Keratinocyte (primary cell): Measurements from ENCODE around the gene P4HB.
"Not testable (repeated sequence)": the region's sequence is repeated elsewhere in the genome, so short reads cannot be mapped to it uniquely, and the experiment has no call there.

ENCODE experiments used
- EZH2 ChIP-seq: IDR thresholded peaks from one replicate; pipeline ENCODE4 v1.6.1; 2012; ENCODE audit warnings: inconsistent platforms, mild to moderate bottlenecking, low read length, moderate library complexity
- TF ChIP-seq, protein P1 (sequence below), 3 experiments: IDR thresholded peaks in 1 of 3; conservative IDR thresholded peaks in 1 of 3; optimal IDR thresholded peaks in 1 of 3; 2 replicates in 2 of 3; 3 replicates in 1 of 3; pipeline versions ENCODE3 to v1.5.1; 2011; ENCODE audit warnings: low read length in 3 of 3, mild to moderate bottlenecking in 3 of 3, moderate library complexity in 2 of 3, control low read depth in 1 of 3, inconsistent platforms in 1 of 3; ENCODE audit not compliant: insufficient read depth in 2 of 3; ENCODE audit errors: extremely low read depth in 1 of 3

DNA sequence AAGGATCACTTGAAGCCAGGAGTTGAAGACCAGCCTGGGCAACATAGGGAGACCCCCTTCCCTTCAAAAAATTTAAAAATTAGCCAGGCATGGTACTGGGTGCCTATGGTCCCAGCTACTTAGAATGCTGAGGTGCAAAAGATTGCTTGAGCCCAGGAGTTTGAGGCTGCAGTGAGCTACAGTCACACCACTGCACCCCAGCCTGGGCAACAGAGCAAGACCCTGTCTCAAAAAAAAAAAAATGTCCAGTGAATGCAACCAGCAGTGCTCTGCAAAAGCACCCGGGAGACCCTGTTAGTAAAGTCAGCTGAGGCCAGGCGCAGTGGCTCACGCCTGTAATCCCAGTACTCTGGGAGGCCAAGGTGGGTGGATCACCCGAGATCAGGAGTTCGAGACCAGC is 20.3 kb downstream of the P4HB start:
- TF ChIP-seq, protein P1, sequence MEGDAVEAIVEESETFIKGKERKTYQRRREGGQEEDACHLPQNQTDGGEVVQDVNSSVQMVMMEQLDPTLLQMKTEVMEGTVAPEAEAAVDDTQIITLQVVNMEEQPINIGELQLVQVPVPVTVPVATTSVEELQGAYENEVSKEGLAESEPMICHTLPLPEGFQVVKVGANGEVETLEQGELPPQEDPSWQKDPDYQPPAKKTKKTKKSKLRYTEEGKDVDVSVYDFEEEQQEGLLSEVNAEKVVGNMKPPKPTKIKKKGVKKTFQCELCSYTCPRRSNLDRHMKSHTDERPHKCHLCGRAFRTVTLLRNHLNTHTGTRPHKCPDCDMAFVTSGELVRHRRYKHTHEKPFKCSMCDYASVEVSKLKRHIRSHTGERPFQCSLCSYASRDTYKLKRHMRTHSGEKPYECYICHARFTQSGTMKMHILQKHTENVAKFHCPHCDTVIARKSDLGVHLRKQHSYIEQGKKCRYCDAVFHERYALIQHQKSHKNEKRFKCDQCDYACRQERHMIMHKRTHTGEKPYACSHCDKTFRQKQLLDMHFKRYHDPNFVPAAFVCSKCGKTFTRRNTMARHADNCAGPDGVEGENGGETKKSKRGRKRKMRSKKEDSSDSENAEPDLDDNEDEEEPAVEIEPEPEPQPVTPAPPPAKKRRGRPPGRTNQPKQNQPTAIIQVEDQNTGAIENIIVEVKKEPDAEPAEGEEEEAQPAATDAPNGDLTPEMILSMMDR (optimal IDR thresholded peaks at IDR 0.05 in 1 of 3, IDR thresholded peaks at IDR 0.05 in 1 of 3, conservative IDR thresholded peaks at IDR 0.05 in 1 of 3; ENCODE audit: extremely low read depth in 1 of 3, insufficient read depth in 2 of 3, low read length in 3 of 3) = not testable (repeated sequence)
- not testable (repeated sequence) for TF ChIP-seq EZH2
